Stimulated activated CD4-positive, alpha-beta T cell treated with anti-CD3 and anti-CD28 coated beads, TNF-alpha, amount 100 ng/mL, for 1 hour (primary cell): ENCODE results near the gene UNC13D.
"Not testable (repeated sequence)": the region's sequence is repeated elsewhere in the genome, so short reads cannot be mapped to it uniquely, and the experiment has no call there.

Experiments
- DNase-seq, 3 donors: peaks; one replicate each; pipeline ENCODE4 v3.0.0-alpha.2; 2020; ENCODE audit warnings: low read depth in 3 of 3, low spot score in 1 of 3

The UNC13D gene

GRCh38 chr17:75853433-75853832 is 9.2 kb upstream of the UNC13D start:
- DNase-seq: no peak

DNA sequence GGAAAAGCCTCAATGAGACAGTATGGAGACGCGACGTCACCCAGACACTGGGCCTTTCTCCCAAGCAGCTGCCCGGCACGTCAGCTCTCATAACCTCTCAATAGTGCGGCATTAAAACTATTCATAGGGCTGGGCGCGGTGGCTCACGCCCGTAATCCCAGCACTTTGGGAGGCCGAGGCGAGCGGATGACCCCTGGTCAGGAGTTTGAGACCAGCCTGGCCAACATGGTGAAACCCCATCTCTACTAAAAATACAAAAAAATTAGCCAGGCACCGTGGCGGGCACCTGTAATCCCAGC is 7.4 kb upstream of the UNC13D start:
- DNase-seq: not testable (repeated sequence)

GRCh38 chr17:75850928-75851692 is 6.9 kb upstream of the UNC13D start:
- no peak for DNase-seq

DNA sequence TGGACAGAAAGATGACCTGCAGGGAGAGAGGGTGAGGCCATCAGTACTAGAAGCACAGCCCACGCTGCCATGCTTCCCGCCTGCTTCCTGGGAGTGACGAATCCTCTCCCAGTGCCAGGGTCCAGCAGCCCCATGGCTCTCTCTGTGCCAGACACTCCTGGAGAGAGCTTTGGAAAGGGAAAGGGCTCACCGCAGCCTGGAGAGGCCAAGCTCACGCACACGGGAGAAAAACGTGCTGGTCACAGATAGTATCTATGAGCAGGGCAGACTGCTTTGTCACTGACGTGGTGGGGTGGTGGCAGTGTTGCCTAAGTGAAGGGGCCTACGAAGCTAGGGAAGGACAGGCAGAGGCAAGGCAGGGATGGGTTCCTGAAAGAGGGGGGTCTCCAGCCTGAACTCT is 5.5 kb upstream of the UNC13D start:
- DNase-seq: no peak

DNA sequence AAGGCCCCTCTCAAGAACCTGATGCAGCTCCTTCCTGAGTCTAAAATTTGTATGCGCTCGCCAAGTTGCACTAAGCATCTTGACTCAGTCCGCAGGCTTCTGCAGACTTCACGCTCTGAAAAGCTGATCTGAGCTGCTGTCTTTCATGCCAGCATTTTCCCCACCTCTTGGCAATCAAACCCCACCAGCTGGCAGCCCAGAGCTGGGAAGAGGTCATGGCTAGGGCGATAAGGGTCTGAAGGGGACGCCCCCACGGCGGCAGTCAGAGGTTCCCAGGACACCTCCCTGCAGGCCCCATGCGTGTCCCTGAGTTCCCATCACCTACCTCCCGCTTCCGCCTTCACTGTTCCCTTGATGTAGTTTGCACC is 5.1 kb upstream of the UNC13D start:
- no peak for DNase-seq

- peak; percentile 57 to 82 (median 57) for DNase-seq
These were observed 4.5 kb upstream of the UNC13D start for GRCh38 chr17:75848523-75849278.

DNA sequence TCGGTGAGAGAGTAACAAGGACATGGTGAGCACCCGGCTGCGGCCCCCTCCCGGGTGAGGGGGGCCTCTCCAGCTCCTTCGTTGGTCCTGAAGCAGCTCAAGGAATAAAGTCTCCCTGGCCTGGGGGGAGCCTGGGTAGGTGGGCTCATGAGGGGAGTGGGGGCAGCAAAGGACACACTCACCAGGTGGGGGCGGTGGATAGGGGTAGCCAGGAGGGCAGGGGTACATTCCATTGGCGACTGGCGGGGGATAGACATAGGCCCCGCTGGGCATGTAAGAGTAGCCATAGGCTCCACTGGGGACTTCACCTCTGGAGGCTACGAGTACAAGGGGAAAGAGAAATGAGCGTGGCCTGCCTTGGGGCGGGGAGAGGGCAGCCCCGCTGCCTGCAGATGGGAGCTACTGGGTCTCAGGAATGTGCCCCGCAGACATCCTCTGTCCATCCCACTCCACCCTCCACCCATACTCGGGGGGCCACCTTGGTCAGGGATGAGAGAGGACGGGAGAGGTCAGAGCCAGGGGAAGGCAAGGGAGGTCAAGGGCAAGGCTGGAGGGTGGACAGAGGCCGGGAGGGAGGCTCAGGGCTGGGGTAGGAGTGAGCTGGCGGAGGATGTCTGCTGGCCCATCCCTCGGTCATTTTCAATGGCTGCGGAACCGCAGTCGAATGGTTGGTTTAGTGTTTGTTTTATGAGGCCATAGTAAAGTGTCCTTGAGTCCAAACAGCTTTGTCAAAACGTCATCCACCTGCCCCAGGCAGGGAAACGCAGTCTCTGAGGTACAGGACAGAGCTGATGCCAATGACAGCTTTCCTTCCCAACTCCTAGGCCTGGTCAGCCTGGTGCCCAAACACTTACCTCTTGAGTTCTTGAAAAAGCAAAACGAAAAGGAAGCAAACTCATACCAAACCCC is 3.7 kb upstream of the UNC13D start:
- DNase-seq: no peak

DNA sequence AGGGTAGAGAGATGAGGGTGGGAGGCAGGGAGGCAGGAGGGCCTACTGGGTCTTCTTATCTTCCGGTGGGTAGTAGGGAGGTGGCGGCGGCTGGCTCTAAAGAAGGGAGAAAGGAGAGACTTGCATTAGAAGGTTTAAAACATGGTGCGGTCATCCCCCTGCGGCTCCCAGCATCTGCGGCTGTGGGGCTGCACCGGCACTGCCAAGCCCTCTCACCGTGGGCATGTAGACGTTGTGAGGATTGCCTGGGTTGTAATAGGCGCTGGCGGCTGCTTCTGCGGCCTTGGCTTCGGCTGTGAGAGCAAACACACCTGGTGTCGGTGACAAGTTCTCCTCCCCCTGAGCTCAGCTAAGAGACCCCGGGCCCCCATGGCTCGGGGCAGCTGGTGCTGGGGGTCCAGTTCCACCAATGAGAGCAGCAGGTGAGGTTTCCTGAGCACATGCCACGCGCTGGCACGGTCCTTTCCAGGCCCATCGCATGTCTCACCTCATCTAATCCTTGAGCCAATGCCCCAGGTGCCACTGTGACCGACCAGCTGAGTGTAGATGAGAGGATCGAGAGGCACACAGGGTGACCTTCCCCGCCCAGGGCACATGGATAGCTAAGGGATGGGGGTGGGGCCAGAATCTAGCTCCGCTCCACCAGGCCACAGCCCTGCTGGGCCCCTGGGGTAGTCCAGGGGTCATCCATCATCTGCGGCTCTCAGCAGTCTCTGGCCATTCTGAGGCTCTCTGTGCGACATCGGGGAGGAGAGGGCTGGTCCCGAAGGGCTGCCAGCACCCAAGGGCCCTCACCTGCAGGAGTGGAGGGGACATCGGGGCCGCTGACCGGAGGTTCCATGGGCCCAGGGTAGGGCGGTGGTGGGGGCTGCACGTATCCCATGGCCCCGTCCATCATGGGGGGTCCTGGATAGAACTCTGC is 2.7 kb upstream of the UNC13D start:
- DNase-seq: no peak

- DNase-seq: no peak
These were observed 1.9 kb upstream of the UNC13D start for GRCh38 chr17:75845933-75846691.

- peak in 1 of 3 donors; percentile 42 for DNase-seq
These were observed 981 bp upstream of the UNC13D start for GRCh38 chr17:75845058-75845711.

- DNase-seq: no peak
These were observed 390 bp upstream of the UNC13D start for GRCh38 chr17:75844530-75845057.

GRCh38 chr17:75842963-75843576 is 1.1 kb downstream of the UNC13D start:
- no peak for DNase-seq

GRCh38 chr17:75842411-75842810 is 1.8 kb downstream of the UNC13D start:
- no peak for DNase-seq

DNA sequence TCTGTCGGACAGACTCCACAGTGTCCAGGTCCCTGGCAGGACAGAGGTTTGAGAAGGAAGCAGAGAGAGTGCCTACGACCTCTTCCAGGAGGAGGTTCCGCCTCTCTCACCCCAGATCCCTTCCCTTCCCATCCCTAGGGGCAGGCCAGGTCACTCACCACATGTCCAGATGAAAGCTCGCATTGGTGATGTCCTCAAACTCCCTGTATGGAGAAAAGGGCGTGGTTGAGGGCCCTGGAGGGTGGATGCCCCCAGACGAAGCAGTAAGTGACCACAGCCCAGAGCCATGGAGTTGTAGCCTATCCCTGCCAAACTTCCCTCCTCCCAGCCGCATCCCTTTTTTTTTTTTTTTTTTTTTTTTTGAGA is 3.4 kb downstream of the UNC13D start:
- DNase-seq: no peak

DNA sequence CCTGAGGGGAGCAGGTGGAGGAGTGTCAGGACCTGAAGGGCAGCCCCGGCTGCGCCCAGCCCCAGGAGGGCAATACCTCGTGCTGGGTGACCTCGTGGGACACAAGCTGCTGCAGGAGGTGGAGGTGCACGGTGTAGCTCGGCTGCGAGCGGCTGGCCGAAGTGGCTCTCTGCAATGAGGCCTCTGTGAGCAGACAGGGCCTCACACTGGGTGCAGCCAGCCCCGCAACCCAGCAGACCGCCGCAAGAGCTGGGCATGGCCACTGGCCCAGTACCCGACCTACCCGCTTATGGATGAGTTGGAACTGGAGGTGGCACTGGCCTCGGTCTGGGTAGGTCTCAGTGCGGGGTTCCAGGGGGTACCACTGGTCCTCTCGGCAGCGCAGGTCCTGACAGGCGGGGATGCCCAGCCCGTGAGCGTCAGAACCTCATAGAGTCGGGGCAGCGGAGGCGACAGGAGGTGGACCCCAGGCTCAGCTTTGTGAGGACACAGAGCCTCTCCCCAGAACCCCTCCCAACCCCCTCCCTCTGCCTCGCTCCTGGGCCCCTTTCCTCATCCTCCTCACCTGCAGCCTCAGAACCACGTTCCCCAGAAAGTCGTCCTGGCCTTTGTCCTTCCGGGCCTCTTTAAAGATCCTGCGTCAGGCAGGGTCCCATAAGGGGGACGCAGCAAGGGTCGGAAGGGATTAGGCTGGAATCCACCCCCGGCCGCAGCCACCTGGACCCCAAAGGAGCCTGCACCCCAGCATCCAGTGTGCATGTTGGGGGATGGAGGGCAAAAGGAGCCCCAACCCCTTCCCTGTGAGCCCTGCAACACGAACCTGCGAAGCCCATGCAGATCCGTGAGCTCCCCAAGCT is 4.0 kb downstream of the UNC13D start:
- no peak for DNase-seq

GRCh38 chr17:75838410-75838809 is 5.8 kb downstream of the UNC13D start:
- no peak for DNase-seq

GRCh38 chr17:75837899-75838298 is 6.3 kb downstream of the UNC13D start:
- no peak for DNase-seq

GRCh38 chr17:75836605-75837004 is 7.6 kb downstream of the UNC13D start:
- DNase-seq: no peak
